Peyer's patch (tissue), 4 donors: ENCODE results near the gene TIPRL.

Source experiments
- POLR2A ChIP-seq, 2 donors: fragments of 450-650 bp; IDR thresholded peaks; one replicate each; pipeline ENCODE4 v1.5.1; 2017; ENCODE audit warnings: antibody characterized with exemption in 2 of 2, mild to moderate bottlenecking in 2 of 2, moderate library complexity in 2 of 2
- TF ChIP-seq, protein P1 (sequence below), 6 experiments: fragments of 450-650 bp in 4 of 6; fragments of 200-600 bp in 2 of 6; sonication (generic) in 1 of 6; IDR thresholded peaks; one replicate each; pipeline ENCODE4 v1.5.1; 2017 to 2019; ENCODE audit warnings: antibody characterized with exemption in 6 of 6, mild to moderate bottlenecking in 3 of 6, moderate library complexity in 1 of 6

DNA sequence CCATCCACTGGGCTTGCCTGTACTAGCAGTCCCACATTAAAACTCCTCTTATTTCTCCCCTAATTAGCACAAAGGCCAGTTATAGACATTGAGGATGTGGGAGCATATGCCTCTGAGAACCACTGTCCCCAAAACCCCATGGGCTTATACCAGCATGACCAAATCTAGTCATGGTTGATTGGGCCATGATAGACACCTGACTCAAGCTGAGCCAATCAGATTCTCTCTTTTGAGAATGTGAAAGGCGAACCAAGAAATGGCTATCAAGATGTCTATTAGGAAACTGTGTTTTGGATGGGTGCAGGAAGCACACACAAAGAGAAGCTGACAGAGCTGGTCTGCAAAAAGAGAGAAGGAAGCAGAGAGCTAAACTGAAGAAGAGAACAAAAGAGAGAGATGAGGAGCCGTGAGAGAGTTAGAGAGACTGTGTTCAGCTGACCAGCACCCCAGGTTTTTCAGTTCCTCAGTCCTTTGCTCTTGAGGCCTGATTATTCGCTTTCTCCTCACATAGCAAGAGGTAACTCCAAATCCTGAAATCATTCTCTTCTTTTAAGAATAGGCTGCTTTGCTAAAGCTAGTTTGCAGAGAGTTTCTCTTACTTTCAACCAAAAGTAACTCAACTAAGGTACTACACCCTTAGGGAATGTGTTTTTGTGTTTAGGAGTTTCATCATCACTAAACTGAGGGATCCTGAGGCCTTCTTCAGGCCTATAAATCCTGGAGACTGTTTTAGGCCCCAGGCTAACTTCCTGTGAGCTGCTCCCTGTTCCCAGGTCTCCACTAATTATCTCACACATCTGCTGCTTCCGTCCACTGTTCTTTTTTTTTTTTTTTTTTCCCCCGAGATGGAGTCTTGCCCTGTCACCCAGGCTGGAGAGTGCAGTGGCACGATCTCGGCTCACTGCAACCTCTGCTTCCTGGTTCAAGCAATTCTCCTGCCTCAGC is 7.9 kb upstream of the TIPRL start:
- TF ChIP-seq POLR2A (IDR thresholded peaks at IDR 0.05) = no peak
- TF ChIP-seq, protein P1, sequence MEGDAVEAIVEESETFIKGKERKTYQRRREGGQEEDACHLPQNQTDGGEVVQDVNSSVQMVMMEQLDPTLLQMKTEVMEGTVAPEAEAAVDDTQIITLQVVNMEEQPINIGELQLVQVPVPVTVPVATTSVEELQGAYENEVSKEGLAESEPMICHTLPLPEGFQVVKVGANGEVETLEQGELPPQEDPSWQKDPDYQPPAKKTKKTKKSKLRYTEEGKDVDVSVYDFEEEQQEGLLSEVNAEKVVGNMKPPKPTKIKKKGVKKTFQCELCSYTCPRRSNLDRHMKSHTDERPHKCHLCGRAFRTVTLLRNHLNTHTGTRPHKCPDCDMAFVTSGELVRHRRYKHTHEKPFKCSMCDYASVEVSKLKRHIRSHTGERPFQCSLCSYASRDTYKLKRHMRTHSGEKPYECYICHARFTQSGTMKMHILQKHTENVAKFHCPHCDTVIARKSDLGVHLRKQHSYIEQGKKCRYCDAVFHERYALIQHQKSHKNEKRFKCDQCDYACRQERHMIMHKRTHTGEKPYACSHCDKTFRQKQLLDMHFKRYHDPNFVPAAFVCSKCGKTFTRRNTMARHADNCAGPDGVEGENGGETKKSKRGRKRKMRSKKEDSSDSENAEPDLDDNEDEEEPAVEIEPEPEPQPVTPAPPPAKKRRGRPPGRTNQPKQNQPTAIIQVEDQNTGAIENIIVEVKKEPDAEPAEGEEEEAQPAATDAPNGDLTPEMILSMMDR (IDR thresholded peaks at IDR 0.05) = no peak
